A673 (cell line): ENCODE data around the gene PPT1. TPM values are rescaled to one million over a fixed set of nuclear protein-coding genes. Genes with fewer than 3 reads are reported as not detected.

Experiments
- Bru-seq: library from RNA; stranded (reverse); fragments of 400-500 nt; gene quantifications from one replicate; lab custom pipeline; 2021; lab: Mats Ljungman, UMichigan
- BruChase-seq, 2 experiments: library from RNA; stranded (reverse); fragments of 400-500 nt; gene quantifications; one replicate each; lab custom pipeline; 2021; lab: Mats Ljungman, UMichigan
- BruUV-seq: library from RNA; stranded (reverse); fragments of 400-500 nt; replicated peaks from 2 replicates; lab custom pipeline; 2021; lab: Mats Ljungman, UMichigan
- CTCF ChIA-PET: fragments of 300-600 bp; sonication (Branson Sonifier 250); formaldehyde crosslinking; loops from one replicate; lab custom pipeline; 2022; ENCODE audit warnings: antibody characterized with exemption; lab: Charles Lee
- POLR2A ChIA-PET: fragments of 300-600 bp; sonication (Branson Sonifier 250); formaldehyde crosslinking; loops from one replicate; lab custom pipeline; 2022; ENCODE audit warnings: antibody characterized with exemption; ENCODE audit not compliant: low non-redundant PET; lab: Charles Lee
- DNase-seq: peaks from one replicate; pipeline ENCODE4 v3.0.0-alpha.2; 2015; ENCODE audit warnings: low spot score
- H3K27ac ChIP-seq: fragments of 200-600 bp; sonication (generic); 2 replicates; pipeline ENCODE4 v1.5.1; 2016; ENCODE audit warnings: mixed run types, low read depth, mild to moderate bottlenecking, mixed read lengths, antibody characterized with exemption, low read length; ENCODE audit not compliant: poor library complexity, severe bottlenecking
- H3K27me3 ChIP-seq: fragments of 200-600 bp; sonication (generic); replicated peaks from 2 replicates; pipeline ENCODE4 v1.6.1; 2017; ENCODE audit warnings: mixed run types, low read depth, mild to moderate bottlenecking, mixed read lengths, antibody characterized with exemption, low read length; ENCODE audit not compliant: insufficient read depth, poor library complexity
- H3K36me3 ChIP-seq: fragments of 200-600 bp; sonication (generic); 2 replicates; pipeline ENCODE4 v1.6.1; 2016; ENCODE audit warnings: mixed run types, mild to moderate bottlenecking, mixed read lengths, antibody characterized with exemption, low read length; ENCODE audit not compliant: insufficient read depth, poor library complexity, severe bottlenecking
- H3K4me1 ChIP-seq: fragments of 200-600 bp; sonication (generic); 2 replicates; pipeline ENCODE4 v1.6.1; 2017; ENCODE audit warnings: mixed run types, mild to moderate bottlenecking, mixed read lengths, antibody characterized with exemption, low read length; ENCODE audit not compliant: insufficient read depth, poor library complexity, severe bottlenecking
- H3K4me3 ChIP-seq: fragments of 200-600 bp; sonication (generic); 2 replicates; pipeline ENCODE4 v1.5.1; 2016; ENCODE audit warnings: low read depth, mixed run types, mild to moderate bottlenecking, mixed read lengths, low read length; ENCODE audit not compliant: poor library complexity, severe bottlenecking
- H3K9me3 ChIP-seq: fragments of 200-600 bp; sonication (generic); 2 replicates; pipeline ENCODE4 v1.6.1; 2016; ENCODE audit warnings: mixed run types, low read depth, mild to moderate bottlenecking, mixed read lengths, antibody characterized with exemption, low read length; ENCODE audit not compliant: poor library complexity, severe bottlenecking
- CTCF ChIP-seq: fragments of 300-800, 200-600 bp; sonication (generic); conservative IDR thresholded peaks from 2 replicates; pipeline ENCODE4 v1.5.1; 2017; ENCODE audit warnings: low read depth, mild to moderate bottlenecking, antibody characterized with exemption, low read length, moderate library complexity, mixed read lengths
- EZH2 ChIP-seq: fragments of 200-600 bp; sonication (generic); IDR thresholded peaks from 2 replicates; pipeline ENCODE4 v1.6.1; 2017; ENCODE audit warnings: borderline replicate concordance, low read depth, mild to moderate bottlenecking, mixed read lengths, antibody characterized with exemption, low read length; ENCODE audit not compliant: poor library complexity, severe bottlenecking
- intact Hi-C: fragments of 100-400 bp; cut with micrococcal nuclease; formaldehyde crosslinking; loops from one replicate; pipeline ENCODE4 v1.10.0; 2022; ENCODE audit not compliant: unreplicated experiment
- long read RNA-seq: library from polyadenylated mRNA; stranded (forward); transcript quantifications from one replicate; pipeline ENCODE4 v2.0.0, GENCODE V29; 2022
- total RNA-seq: library from RNA; stranded (reverse); gene quantifications from 2 replicates; pipeline ENCODE4 v1.2.3, GENCODE V29; 2021

Gene PPT1
- total RNA-seq = 65.7 and 76.3 TPM in 2 replicates
- percentile 81 among the genes with signal in this experiment for Bru-seq, nascent RNA
- BruChase-seq, experiment 1, labeled RNA remaining after a 2-hour chase = percentile 74 among the genes with signal in this experiment
- percentile 90 among the genes with signal in this experiment for BruChase-seq, experiment 2, labeled RNA remaining after a 6-hour chase
- long read RNA-seq, full-length matches to known transcripts = 408 of 423 reads
- long read RNA-seq, partial matches to known transcripts = 4 of 423 reads
- long read RNA-seq, other reads (novel, unspliced or antisense) = 11 of 423 reads

GRCh38 chr1:40096977-40097782 lies at the start of gene PPT1:
TSS of gene PPT1 (minus strand) at chr1:40097252. CDS start at chr1:40097238, 14 bp downstream.
- H3K36me3 ChIP-seq = no peaks in the 10 kb centered on the region
- H3K4me1 ChIP-seq = peaks cover 11% of the 10 kb centered on the region
- H3K27ac ChIP-seq = peak within 1 kb of the TSS; percentile 59
- H3K4me3 ChIP-seq = peak within 1 kb of the TSS; percentile 73
- POLR2A ChIA-PET = no interaction called here
- H3K27me3 ChIP-seq = no peaks in the 10 kb centered on the region
- no peaks in the 10 kb centered on the region for H3K9me3 ChIP-seq
- peak; percentile 86 for DNase-seq
- intact Hi-C loops = no loop called here
- TF ChIP-seq EZH2 = no peak
- 0 out of 2 replicates have a peak, but pooled peaks have one; percentile 10 for TF ChIP-seq CTCF
- CTCF ChIA-PET = no interaction called here
- BruUV-seq = no TSS peak

- Histone ChIP-seq H3K27ac (no peak overlapping the region), H3K27me3 (peaks cover 31% of the 10 kb centered on the region), H3K4me3 (no peak overlapping the region), H3K36me3 (no peaks in the 10 kb centered on the region), H3K9me3 (no peaks in the 10 kb centered on the region), H3K4me1 (no peaks in the 10 kb centered on the region)
- ChIA-PET POLR2A (no interaction called here), CTCF (interaction anchor here (0.6 to 2.3 kb wide), 14 partner anchors 8 to 295 kb away, joined by 3 to 25 read pairs (median 4); no protein-coding TSS in a partner anchor)
- intact Hi-C loops = loop anchor here (2.0 to 10.0 kb wide), 2 partner anchors 195 to 291 kb away; no protein-coding TSS in a partner anchor
- BruUV-seq = no TSS peak
- peak; percentile 85 for TF ChIP-seq CTCF
- no peak for TF ChIP-seq EZH2
- peak; percentile 84 for DNase-seq
Observed at GRCh38 chr1:40143891-40144575, 47.0 kb upstream of the PPT1 start.
